ENCODE measurements around the gene CTNNA1.

GRCh38 chr5:138708791-138709190 lies 44.4 kb upstream of the CTNNA1 start:
- TF ChIP-seq ZNF274 (IDR thresholded peaks at IDR 0.05; ENCODE audit: low read depth, low read length) (no peak), YY1 (IDR thresholded peaks at IDR 0.05; ENCODE audit: insufficient read depth, insufficient read length) (no peak)
